ENCODE measurements around the gene COTL1. TPM values are rescaled to one million over a fixed set of nuclear protein-coding genes. Genes with fewer than 3 reads are reported as not detected.

COTL1 gene
- total and polyA plus RNA-seq, 9 of the 15 experiments (the other 6 are each of a cell fraction or from before 2014, with no cell fraction given): 27.7 to 185 (median 72.5) TPM

DNA sequence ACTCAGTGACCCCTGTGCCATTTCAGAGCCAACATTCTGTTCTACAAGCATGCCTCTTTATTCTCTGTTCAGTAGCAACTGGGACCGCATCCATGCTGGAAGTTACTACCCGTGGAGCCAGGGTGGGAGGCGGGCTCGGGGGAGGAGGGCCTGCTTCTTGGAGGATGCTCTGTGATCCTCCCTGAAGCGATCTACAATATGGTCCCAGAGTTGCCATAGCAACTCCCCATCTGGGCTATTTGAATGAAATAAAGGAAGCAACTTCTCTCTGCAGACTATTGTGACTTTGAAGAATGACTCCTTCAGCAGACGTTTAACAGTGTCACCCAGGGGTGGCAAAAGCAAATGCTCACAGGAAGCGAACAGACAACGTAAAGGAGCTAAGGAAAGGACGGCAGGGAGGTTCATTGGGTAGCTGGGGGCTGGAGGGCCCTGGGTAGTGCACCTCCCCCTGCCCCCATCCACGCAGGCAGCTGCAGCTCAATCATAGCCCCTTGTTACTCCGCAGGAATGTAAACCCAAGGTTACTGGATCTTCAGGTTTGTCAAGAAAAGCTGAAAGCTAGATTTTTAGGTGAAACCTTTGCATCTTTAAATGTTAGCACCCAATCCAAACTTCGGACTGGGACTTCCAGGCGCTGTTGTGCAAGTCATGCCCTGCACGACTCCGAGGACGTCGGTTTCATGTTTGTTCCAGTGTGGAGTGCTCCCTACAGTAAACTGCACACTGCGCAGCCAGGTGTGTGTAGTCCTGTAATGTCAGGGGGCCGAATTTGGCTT, 62.3 kb downstream of the COTL1 start:
- intact Hi-C loops (cut with micrococcal nuclease) (loop anchor here (5.0 kb wide), 1 partner anchor 62 kb away; the partner anchor contains the start of gene COTL1), in situ Hi-C loops (cut with MboI) (no loop called here)
- WGBS (ENCODE audit: insufficient coverage, low coverage, missing lambda C conversion rate): 8% methylated on average over 19 of the region's 19 CpGs
- H3K9me3 ChIP-seq (replicated peaks; ENCODE audit: control insufficient read depth, insufficient read depth, low read depth, low read length): no peaks in the 10 kb centered on the region
- no peaks in the 10 kb centered on the region for H3K79me2 ChIP-seq (ENCODE audit: control insufficient read depth, insufficient read depth, low read length)
- ATAC-seq (peak; percentile 22; the same call in 1 of the 3 replicates), DNase-seq (ENCODE audit: extremely low read depth in 1 of 4, low spot score in 3 of 4) (no peak), FAIRE-seq (peak; percentile 19)
- H2AFZ ChIP-seq (ENCODE audit: low read depth, low read length): no peak overlapping the region
- H3K4me2 ChIP-seq (ENCODE audit: insufficient read depth, low read length): no peak overlapping the region
- H3K36me3 ChIP-seq (ENCODE audit: control insufficient read depth, insufficient read depth, low read length): no peaks in the 10 kb centered on the region
- no peaks in the 10 kb centered on the region for H4K20me1 ChIP-seq (replicated peaks; ENCODE audit: control insufficient read depth, insufficient read depth, low read length)
- H3K9me1 ChIP-seq (ENCODE audit: control insufficient read depth, insufficient read depth, low read length): no peaks in the 10 kb centered on the region
- no TSS peak for BruUV-seq (replicated peaks)
- CTCF ChIA-PET (ENCODE audit: low intra/inter-chr PET ratio): no interaction called here
- no peak overlapping the region for H3K27ac ChIP-seq (ENCODE audit: extremely low read depth, low read depth, low read length)
- no peak overlapping the region for H3K4me3 ChIP-seq
- H3K9ac ChIP-seq (ENCODE audit: insufficient read depth in 1 of 2, low read depth in 2 of 2, low read length in 2 of 2): no peak overlapping the region
- H3K27me3 ChIP-seq (ENCODE audit: control insufficient read depth in 2 of 2, insufficient read depth in 2 of 2, low read length in 2 of 2): peaks cover 28 to 36% of the 10 kb centered on the region in 2 experiments
- POLR2A ChIA-PET: interaction anchor here (0.5 to 1.1 kb wide), 2 partner anchors 8 to 251 kb away, joined by 4 to 5 read pairs; no protein-coding TSS in a partner anchor
- peaks cover 0 to 4% of the 10 kb centered on the region in 2 experiments; a peak in 3 of 5 replicates for H3K4me1 ChIP-seq (replicated peaks in 1 of 2; ENCODE audit: control insufficient read depth in 2 of 2, insufficient read depth in 2 of 2, low read length in 2 of 2)
- TF ChIP-seq FOXJ2 (tag; IDR thresholded peaks at IDR 0.05): no peak
- no peak for TF ChIP-seq ZFPM2 (CRISPR knock-in tag; IDR thresholded peaks at IDR 0.05)
- peak; percentile 36; the same call in 1 of the 2 replicates for TF ChIP-seq MAFG (tag; conservative IDR thresholded peaks at IDR 0.05)
- no peak for TF ChIP-seq ZBTB9 (CRISPR knock-in tag; IDR thresholded peaks at IDR 0.05)
- no peak for TF ChIP-seq KLF16 (IDR thresholded peaks at IDR 0.05)
- no peak for TF ChIP-seq PTTG1 (tag; IDR thresholded peaks at IDR 0.05; ENCODE audit: low read depth)
- TF ChIP-seq ZNF699 (CRISPR knock-in tag; IDR thresholded peaks at IDR 0.05; ENCODE audit: insufficient replicate concordance): no peak
- TF ChIP-seq ZNF3 (CRISPR knock-in tag; IDR thresholded peaks at IDR 0.05): no peak
- TF ChIP-seq, protein P1, sequence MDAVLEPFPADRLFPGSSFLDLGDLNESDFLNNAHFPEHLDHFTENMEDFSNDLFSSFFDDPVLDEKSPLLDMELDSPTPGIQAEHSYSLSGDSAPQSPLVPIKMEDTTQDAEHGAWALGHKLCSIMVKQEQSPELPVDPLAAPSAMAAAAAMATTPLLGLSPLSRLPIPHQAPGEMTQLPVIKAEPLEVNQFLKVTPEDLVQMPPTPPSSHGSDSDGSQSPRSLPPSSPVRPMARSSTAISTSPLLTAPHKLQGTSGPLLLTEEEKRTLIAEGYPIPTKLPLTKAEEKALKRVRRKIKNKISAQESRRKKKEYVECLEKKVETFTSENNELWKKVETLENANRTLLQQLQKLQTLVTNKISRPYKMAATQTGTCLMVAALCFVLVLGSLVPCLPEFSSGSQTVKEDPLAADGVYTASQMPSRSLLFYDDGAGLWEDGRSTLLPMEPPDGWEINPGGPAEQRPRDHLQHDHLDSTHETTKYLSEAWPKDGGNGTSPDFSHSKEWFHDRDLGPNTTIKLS (IDR thresholded peaks at IDR 0.05; ENCODE audit: borderline replicate concordance, low read depth): no peak
- no peak for TF ChIP-seq SMAD3 (CRISPR knock-in tag; conservative IDR thresholded peaks at IDR 0.05)
- no peak for TF ChIP-seq STAT5B (CRISPR knock-in tag; IDR thresholded peaks at IDR 0.05)
- TF ChIP-seq ZNF263 (CRISPR knock-in tag; IDR thresholded peaks at IDR 0.05; ENCODE audit: borderline replicate concordance): peak; percentile 86
- TF ChIP-seq ZNF444 (CRISPR knock-in tag; IDR thresholded peaks at IDR 0.05): no peak
- TF ChIP-seq RCOR1 (IDR thresholded peaks at IDR 0.05; ENCODE audit: borderline replicate concordance in 1 of 2, low read depth in 2 of 2, low read length in 2 of 2): peak in 1 of 2 experiments; percentile 8; a peak in 1 of 4 replicates
- no peak for TF ChIP-seq NFYB (IDR thresholded peaks at IDR 0.05; ENCODE audit: extremely low read depth, insufficient read length)
- TF ChIP-seq ARID3B (CRISPR knock-in tag; IDR thresholded peaks at IDR 0.05; ENCODE audit: borderline replicate concordance): no peak
- peak; percentile 47 for TF ChIP-seq NFE2 (IDR thresholded peaks at IDR 0.05; ENCODE audit: low read depth)
- TF ChIP-seq HNRNPL (IDR thresholded peaks at IDR 0.05; ENCODE audit: low read depth, low read length): no peak
- TF ChIP-seq MCM5 (IDR thresholded peaks at IDR 0.05; ENCODE audit: low read depth): no peak

All from K562 (cell line).